ENCODE measurements around the gene KRT31. TPM values are rescaled to one million over a fixed set of nuclear protein-coding genes. Genes with fewer than 3 reads are reported as not detected.

KRT31 gene
- total RNA-seq: not detected in 2 replicates

DNA sequence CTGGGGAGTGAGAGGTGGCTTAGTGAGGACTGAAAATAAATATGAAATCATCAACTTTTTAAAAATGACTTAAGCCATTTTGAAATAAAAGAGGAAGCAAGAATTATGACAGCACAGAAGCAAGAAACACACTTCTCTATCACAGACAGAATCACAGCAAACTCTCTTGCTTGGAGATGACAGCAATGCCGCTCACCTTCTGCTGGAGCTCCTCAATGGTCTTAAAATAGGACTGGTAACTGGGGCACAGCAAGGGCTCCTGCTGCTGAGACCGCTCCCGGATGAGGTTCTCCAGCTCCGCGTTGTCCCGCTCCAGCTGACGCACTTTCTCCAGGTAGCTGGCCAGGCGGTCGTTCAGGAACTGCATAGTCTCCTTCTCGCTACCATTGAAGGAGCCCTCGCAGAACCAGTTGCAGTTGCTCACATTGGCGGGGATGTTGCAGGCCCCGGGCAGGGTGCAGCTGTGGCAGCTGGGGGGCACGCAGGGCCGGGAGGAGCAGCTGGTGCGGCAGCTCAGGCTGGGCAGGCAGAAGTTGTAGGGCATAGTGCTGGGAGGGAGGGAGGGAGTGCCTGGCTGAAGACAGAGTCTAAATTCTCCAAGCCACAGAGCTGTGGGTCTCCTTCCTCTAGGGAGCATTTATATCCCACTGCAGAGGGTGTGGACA, at the start of gene KRT31:
Gene KRT31 (minus strand): TSS at position 613 of the 665 bp plus-strand sequence. CDS start 69 bp downstream, at position 544.

DNA sequence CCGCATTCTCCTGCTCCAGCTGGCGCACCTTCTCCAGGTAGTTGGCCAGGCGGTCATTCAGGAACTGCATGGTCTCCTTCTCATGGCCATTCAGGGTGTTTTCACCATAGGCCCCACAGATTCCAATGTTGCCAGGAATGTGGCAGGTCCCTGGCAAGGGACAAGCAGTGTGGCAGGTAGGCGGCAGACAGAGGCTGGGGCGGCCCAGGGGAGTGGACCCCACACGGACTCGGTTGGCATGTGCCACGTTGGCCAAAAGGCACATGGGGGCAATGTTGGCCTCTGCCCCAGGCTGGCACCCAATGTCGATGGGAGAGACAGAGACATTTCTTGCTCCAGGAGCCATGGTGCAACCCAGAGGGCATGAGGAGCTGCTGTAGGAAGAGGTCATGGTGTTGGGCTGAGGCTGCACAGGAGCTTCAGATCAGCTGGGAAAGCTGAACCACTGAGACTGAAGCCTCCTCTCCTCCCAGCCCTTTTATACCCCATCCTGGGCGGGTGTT, 43.2 kb upstream of the KRT31 start, which contains the start of gene KRT38:
Gene KRT38 (minus strand): TSS at position 453 of the 503 bp plus-strand sequence. CDS start 62 bp downstream, at position 391.

DNA sequence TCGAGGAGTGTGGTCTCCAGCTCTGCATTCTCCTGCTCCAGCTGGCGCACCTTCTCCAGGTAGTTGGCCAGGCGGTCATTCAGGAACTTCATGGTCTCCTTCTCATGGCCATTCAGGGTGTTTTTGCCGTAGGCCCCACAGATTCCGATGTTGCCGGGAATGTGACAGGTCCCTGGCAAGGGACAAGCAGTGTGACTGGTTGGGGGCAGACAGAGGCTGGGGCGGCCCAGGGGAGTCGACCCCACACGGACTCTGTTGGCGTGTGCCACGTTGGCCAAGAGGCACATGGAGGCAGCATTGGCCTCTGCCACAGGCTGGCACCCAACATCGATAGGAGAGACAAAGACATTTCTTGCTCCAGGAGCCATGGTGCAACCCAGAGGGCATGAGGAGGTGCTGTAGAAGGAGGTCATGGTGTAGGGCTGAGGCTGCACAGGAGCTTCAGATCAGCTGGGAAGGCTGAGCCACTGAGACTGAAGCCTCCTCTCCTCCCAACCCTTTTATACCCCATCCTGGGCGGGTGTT, 26.8 kb upstream of the KRT31 start, which contains the start of gene KRT37:
Gene KRT37 (minus strand): TSS at position 475 of the 525 bp plus-strand sequence. CDS start 62 bp downstream, at position 413.

DNA sequence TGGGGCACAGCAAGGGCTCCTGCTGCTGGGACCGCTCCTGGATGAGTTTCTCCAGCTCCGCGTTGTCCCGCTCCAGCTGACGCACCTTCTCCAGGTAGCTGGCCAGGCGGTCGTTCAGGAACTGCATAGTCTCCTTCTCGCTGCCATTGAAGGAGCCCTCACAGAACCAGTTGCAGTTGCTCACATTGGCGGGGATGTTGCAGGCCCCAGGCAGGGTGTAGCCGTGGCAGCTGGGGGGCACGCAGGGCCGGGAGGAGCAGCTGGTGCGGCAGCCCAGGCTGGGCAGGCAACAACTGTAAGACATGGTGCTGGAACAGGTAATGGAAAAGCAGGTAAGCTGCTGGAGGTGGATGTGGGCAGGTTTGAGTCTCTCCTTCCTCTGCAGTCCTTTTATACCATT, 15.5 kb downstream of the KRT31 start, which contains the start of gene KRT34:
Gene KRT34 (minus strand): TSS at position 364 of the 400 bp plus-strand sequence. CDS start 60 bp downstream, at position 304.

DNA sequence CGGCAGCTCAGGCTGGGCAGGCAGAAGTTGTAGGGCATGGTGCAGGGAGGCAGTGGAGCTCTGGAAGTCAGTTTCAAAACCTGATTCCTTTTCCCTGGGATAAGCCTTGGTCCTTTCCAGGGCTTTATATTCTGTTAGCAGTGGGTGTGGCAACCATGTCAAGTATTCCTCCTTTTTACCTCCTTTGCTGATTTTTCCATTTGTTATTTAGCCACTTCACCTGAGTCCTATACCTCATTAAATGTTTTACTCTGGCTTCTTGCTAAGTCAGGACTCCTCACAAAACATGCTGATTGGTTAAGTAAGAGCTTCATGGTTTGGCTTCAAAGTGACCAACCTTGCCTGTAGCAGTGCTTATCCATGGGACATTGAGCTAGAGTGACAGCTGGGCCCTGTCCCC, 27.7 kb downstream of the KRT31 start, which contains the start of gene KRT33B:
Gene KRT33B (minus strand): TSS at position 101 of the 400 bp plus-strand sequence. CDS start 63 bp downstream, at position 38.

DNA sequence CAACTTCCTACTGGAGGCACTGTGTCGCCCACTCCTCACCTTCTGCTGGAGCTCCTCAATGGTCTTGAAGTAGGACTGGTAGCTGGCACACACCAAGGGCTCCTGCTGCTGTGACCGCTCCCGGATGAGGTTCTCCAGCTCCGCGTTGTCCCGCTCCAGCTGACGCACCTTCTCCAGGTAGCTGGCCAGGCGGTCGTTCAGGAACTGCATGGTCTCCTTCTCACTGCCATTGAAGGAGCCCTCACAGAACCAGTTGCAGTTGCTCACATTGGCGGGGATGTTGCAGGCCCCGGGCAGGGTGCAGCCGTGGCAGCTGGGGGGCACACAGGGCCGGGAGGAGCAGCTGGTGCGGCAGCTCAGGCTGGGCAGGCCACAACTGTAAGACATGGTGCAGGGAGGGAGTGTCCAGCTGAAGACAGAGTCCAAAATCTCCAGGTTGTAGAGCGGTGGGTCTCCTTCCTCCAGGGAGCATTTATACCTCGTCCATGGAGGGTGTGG, 47.0 kb downstream of the KRT31 start, which contains the start of gene KRT33A:
Gene KRT33A (minus strand): TSS at position 448 of the 498 bp plus-strand sequence. CDS start 61 bp downstream, at position 387.

Other genes with a start within 250 kb of the KRT31 start
- not detected in 2 replicates for gene KRTAP4-5, start 247.8 kb downstream of the KRT31 start, total RNA-seq
- not detected in 2 replicates for gene KRTAP4-4, start 236.9 kb downstream of the KRT31 start, total RNA-seq
- gene KRTAP4-3, start 229.4 kb downstream of the KRT31 start, total RNA-seq: not detected in 2 replicates
- gene KRTAP4-2, start 219.4 kb downstream of the KRT31 start, total RNA-seq: not detected in 2 replicates
- gene KRTAP4-1, start 212.7 kb downstream of the KRT31 start, total RNA-seq: not detected in 2 replicates
- not detected in 2 replicates for gene KRTAP9-1, start 207.7 kb downstream of the KRT31 start, total RNA-seq
- not detected in 2 replicates for gene KRTAP9-2, start 171.0 kb downstream of the KRT31 start, total RNA-seq
- not detected in 2 replicates for gene KRTAP9-3, start 165.2 kb downstream of the KRT31 start, total RNA-seq
- gene KRTAP9-8, start 159.6 kb downstream of the KRT31 start, total RNA-seq: not detected in 2 replicates
- gene KRTAP9-4, start 147.9 kb downstream of the KRT31 start, total RNA-seq: not detected in 2 replicates
- not detected in 2 replicates for gene KRTAP9-9, start 142.2 kb downstream of the KRT31 start, total RNA-seq
- gene KRTAP9-6, start 132.2 kb downstream of the KRT31 start, total RNA-seq: not detected in 2 replicates
- gene KRTAP9-7, start 121.9 kb downstream of the KRT31 start, total RNA-seq: not detected in 2 replicates
- not detected in 2 replicates for gene KRTAP29-1, start 94.8 kb downstream of the KRT31 start, total RNA-seq
- gene KRTAP16-1, start 88.3 kb downstream of the KRT31 start, total RNA-seq: not detected in 2 replicates
- not detected in 2 replicates for gene KRTAP17-1, start 81.9 kb downstream of the KRT31 start, total RNA-seq
- not detected in 2 replicates for gene KRT33A, start 46.8 kb downstream of the KRT31 start, total RNA-seq
- under 0.01 TPM in 2 replicates for gene KRT33B, start 27.8 kb downstream of the KRT31 start, total RNA-seq
- 2.0 and 2.9 TPM in 2 replicates for gene KRT34, start 15.3 kb downstream of the KRT31 start, total RNA-seq
- gene KRT37, start 27.0 kb upstream of the KRT31 start, total RNA-seq: not detected in 2 replicates
- gene KRT38, start 43.4 kb upstream of the KRT31 start, total RNA-seq: not detected in 2 replicates
- gene KRT32, start 69.8 kb upstream of the KRT31 start, total RNA-seq: not detected in 2 replicates
- gene KRT35, start 83.5 kb upstream of the KRT31 start, total RNA-seq: not detected in 2 replicates
- not detected in 2 replicates for gene KRT36, start 92.3 kb upstream of the KRT31 start, total RNA-seq
- 0.58 TPM in 1 of 2 replicates, not detected in the other for gene KRT13, start 108.0 kb upstream of the KRT31 start, total RNA-seq
- 0.56 and 3.5 TPM in 2 replicates for gene KRT15, start 121.3 kb upstream of the KRT31 start, total RNA-seq
- 71.3 and 87.2 TPM in 2 replicates for gene KRT19, start 130.7 kb upstream of the KRT31 start, total RNA-seq
- not detected in 2 replicates for gene KRT9, start 174.5 kb upstream of the KRT31 start, total RNA-seq
- 0.38 and 0.56 TPM in 2 replicates for gene KRT14, start 189.3 kb upstream of the KRT31 start, total RNA-seq
- gene KRT16, start 215.2 kb upstream of the KRT31 start, total RNA-seq: under 0.01 and 0.28 TPM in 2 replicates
- 1.9 and 7.0 TPM in 2 replicates for gene KRT17, start 227.0 kb upstream of the KRT31 start, total RNA-seq